WTC11 (cell line): Measurements from ENCODE around the gene WNK1. TPM values are rescaled to one million over a fixed set of nuclear protein-coding genes. Genes with fewer than 3 reads are reported as not detected.
"Not testable (repeated sequence)": the region's sequence is repeated elsewhere in the genome, so short reads cannot be mapped to it uniquely, and the experiment has no call there.

Experiments
- ATAC-seq: fragments of 200-7000 bp; cut with Tn5 transposase; 2 replicates; pipeline ENCODE4 v1.10.0; 2021; ENCODE audit warnings: mild to moderate bottlenecking, moderate library complexity
- CTCF ChIA-PET: fragments of 300-600 bp; sonication (Branson Sonifier 250); formaldehyde crosslinking; loops from one replicate; lab custom pipeline; 2021; ENCODE audit warnings: antibody characterized with exemption; lab: Charles Lee
- POLR2A ChIA-PET: fragments of 350-600 bp; sonication (Branson Sonifier 250); formaldehyde crosslinking; loops from one replicate; lab custom pipeline; 2021; ENCODE audit warnings: antibody characterized with exemption; lab: Charles Lee
- DNase-seq: peaks from one replicate; pipeline ENCODE4 v3.0.0; 2021; ENCODE audit warnings: low spot score
- H3K27ac Mint-ChIP-seq: 2 replicates; pipeline ENCODE4 v1.8.0; 2021; ENCODE audit warnings: mixed read lengths
- H3K27me3 Mint-ChIP-seq: 2 replicates; pipeline ENCODE4 v1.8.0; 2021; ENCODE audit warnings: low read depth, mild to moderate bottlenecking, moderate library complexity, mixed read lengths
- H3K36me3 Mint-ChIP-seq: 2 replicates; pipeline ENCODE4 v1.8.0; 2021; ENCODE audit warnings: mixed read lengths
- H3K4me1 Mint-ChIP-seq: 2 replicates; pipeline ENCODE4 v1.8.0; 2022; ENCODE audit warnings: mixed read lengths
- H3K4me3 Mint-ChIP-seq: 2 replicates; pipeline ENCODE4 v1.8.0; 2021; ENCODE audit warnings: mild to moderate bottlenecking, moderate library complexity, mixed read lengths
- H3K9me3 Mint-ChIP-seq: 2 replicates; pipeline ENCODE4 v1.8.0; 2021; ENCODE audit warnings: mixed read lengths
- CDX4 ChIP-seq: fragments of 250-450 bp; sonication (Bioruptor Pico); IDR thresholded peaks from 2 replicates; pipeline ENCODE4 v1.9.0; 2021; ENCODE audit warnings: moderate library complexity, mild to moderate bottlenecking, inconsistent platforms, borderline replicate concordance
- FOXK1 ChIP-seq: sonication (generic); formaldehyde crosslinking; IDR thresholded peaks from 2 replicates; pipeline ENCODE4 v1.8.0; 2022; ENCODE audit warnings: mild to moderate bottlenecking, moderate library complexity, missing genetic modification reagents
- GABPB1 ChIP-seq: sonication (generic); formaldehyde crosslinking; IDR thresholded peaks from 2 replicates; pipeline ENCODE4 v1.8.1; 2023; ENCODE audit warnings: mild to moderate bottlenecking, missing genetic modification reagents
- GTF2I ChIP-seq: fragments of 250-450 bp; sonication (Bioruptor Pico); conservative IDR thresholded peaks from 2 replicates; pipeline ENCODE4 v1.4.0; 2021; ENCODE audit warnings: mild to moderate bottlenecking
- IRF2 ChIP-seq: sonication (generic); formaldehyde crosslinking; IDR thresholded peaks from 2 replicates; pipeline ENCODE4 v1.8.0; 2022; ENCODE audit warnings: low read depth, missing genetic modification reagents, borderline replicate concordance
- JUN ChIP-seq: sonication (generic); formaldehyde crosslinking; IDR thresholded peaks from 2 replicates; pipeline ENCODE4 v1.8.0; 2023; ENCODE audit warnings: mild to moderate bottlenecking, missing genetic modification reagents
- NFATC4 ChIP-seq: fragments of 250-450 bp; sonication (Bioruptor Pico); IDR thresholded peaks from 2 replicates; pipeline ENCODE4 v1.9.0; 2021; ENCODE audit warnings: mild to moderate bottlenecking
- SMAD3 ChIP-seq: sonication (generic); formaldehyde crosslinking; IDR thresholded peaks from 2 replicates; pipeline ENCODE4 v1.8.0; 2022; ENCODE audit warnings: missing genetic modification reagents, mild to moderate bottlenecking, borderline replicate concordance
- SOX15 ChIP-seq: fragments of 250-450 bp; sonication (Bioruptor Pico); IDR thresholded peaks from 2 replicates; pipeline ENCODE4 v1.9.0; 2021; ENCODE audit warnings: mild to moderate bottlenecking
- TEAD4 ChIP-seq: sonication (generic); formaldehyde crosslinking; IDR thresholded peaks from 2 replicates; pipeline ENCODE4 v1.8.0; 2022; ENCODE audit warnings: mild to moderate bottlenecking, missing genetic modification reagents
- ZBTB21 ChIP-seq: sonication (generic); formaldehyde crosslinking; IDR thresholded peaks from 2 replicates; pipeline ENCODE4 v1.8.1; 2023; ENCODE audit warnings: mild to moderate bottlenecking, missing genetic modification reagents, borderline replicate concordance
- ZNF232 ChIP-seq: sonication (generic); formaldehyde crosslinking; IDR thresholded peaks from 2 replicates; pipeline ENCODE4 v1.8.0; 2022; ENCODE audit warnings: mild to moderate bottlenecking, missing genetic modification reagents
- ZNF425 ChIP-seq: fragments of 250-450 bp; sonication (Bioruptor Pico); conservative IDR thresholded peaks from 2 replicates; pipeline ENCODE4 v1.9.0; 2021; ENCODE audit warnings: mild to moderate bottlenecking
- ZNF671 ChIP-seq: fragments of 250-450 bp; sonication (Bioruptor Pico); IDR thresholded peaks from 2 replicates; pipeline ENCODE4 v1.8.0; 2021; ENCODE audit warnings: mild to moderate bottlenecking
- total RNA-seq: library from RNA; stranded (reverse); gene quantifications from 3 replicates; pipeline ENCODE4 v1.2.3, GENCODE V29; 2021
- TF ChIP-seq, protein P1 (sequence below): fragments of 250-450 bp; sonication (Bioruptor Pico); IDR thresholded peaks from 2 replicates; pipeline ENCODE4 v2.1.2; 2022; ENCODE audit warnings: mild to moderate bottlenecking, moderate library complexity
- TF ChIP-seq, protein P2 (sequence below): sonication (generic); formaldehyde crosslinking; IDR thresholded peaks from 2 replicates; pipeline ENCODE4 v1.8.1; 2023; ENCODE audit warnings: mild to moderate bottlenecking, missing genetic modification reagents
- TF ChIP-seq, protein P3 (sequence below): fragments of 200-600 bp; IDR thresholded peaks from 2 replicates; pipeline ENCODE4 v1.8.0; 2022; ENCODE audit warnings: antibody characterized with exemption

WNK1 gene
- total RNA-seq, 1 experiment from 2014 or later: 118 TPM

DNA sequence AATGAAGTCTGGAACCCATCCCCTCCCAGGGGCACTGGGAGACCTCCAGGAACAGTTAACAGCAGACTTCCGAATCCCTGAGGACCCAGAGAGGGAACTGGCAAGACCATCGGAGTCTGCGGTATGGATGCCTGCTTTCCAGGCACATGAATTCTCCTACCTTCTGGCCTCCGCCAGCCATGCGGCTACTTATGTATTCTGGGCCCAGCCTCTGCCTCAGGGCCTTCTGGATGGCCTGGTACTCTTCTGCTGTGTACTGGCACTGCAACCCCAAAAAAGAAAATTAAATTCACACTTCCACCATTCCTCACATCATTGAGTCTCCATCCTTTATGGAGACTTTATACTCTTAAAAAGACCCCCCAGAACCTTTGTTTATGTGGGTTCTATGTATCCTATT is 178.7 kb downstream of the WNK1 start (continued):
- TF ChIP-seq, protein P1, sequence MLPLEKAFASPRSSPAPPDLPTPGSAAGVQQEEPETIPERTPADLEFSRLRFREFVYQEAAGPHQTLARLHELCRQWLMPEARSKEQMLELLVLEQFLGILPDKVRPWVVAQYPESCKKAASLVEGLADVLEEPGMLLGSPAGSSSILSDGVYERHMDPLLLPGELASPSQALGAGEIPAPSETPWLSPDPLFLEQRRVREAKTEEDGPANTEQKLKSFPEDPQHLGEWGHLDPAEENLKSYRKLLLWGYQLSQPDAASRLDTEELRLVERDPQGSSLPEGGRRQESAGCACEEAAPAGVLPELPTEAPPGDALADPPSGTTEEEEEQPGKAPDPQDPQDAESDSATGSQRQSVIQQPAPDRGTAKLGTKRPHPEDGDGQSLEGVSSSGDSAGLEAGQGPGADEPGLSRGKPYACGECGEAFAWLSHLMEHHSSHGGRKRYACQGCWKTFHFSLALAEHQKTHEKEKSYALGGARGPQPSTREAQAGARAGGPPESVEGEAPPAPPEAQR: no peak
- TF ChIP-seq JUN (CRISPR knock-in tag) (no peak), ZNF425 (CRISPR knock-in tag) (no peak), IRF2 (CRISPR knock-in tag) (no peak)

DNA sequence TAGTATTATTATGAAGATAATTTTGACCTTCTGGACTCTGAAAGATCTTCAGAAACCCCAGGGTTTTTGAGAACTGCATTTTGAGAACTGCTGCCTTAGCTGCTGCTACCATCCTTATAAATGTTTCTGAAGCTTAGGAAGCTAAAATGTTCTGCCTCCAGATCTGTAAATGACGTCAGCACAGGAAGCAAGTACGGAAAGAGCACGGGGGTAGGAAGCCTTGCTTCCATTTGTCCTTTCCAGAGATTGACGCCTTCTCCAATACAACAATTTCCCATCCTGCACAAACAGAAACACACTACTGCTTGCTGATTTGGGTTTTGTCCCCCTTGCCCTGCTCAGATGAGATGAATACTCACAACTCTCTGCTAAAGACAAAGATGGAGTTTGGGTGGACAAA is 179.2 kb downstream of the WNK1 start:
- ATAC-seq (no peak), DNase-seq (no peak)
- H3K36me3 Mint-ChIP-seq: peaks cover 38% of the 10 kb centered on the region
- no peaks in the 10 kb centered on the region for H3K9me3 Mint-ChIP-seq
- TF ChIP-seq, protein P2, sequence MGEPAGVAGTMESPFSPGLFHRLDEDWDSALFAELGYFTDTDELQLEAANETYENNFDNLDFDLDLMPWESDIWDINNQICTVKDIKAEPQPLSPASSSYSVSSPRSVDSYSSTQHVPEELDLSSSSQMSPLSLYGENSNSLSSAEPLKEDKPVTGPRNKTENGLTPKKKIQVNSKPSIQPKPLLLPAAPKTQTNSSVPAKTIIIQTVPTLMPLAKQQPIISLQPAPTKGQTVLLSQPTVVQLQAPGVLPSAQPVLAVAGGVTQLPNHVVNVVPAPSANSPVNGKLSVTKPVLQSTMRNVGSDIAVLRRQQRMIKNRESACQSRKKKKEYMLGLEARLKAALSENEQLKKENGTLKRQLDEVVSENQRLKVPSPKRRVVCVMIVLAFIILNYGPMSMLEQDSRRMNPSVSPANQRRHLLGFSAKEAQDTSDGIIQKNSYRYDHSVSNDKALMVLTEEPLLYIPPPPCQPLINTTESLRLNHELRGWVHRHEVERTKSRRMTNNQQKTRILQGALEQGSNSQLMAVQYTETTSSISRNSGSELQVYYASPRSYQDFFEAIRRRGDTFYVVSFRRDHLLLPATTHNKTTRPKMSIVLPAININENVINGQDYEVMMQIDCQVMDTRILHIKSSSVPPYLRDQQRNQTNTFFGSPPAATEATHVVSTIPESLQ (CRISPR knock-in tag): no peak
- TF ChIP-seq, protein P3, sequence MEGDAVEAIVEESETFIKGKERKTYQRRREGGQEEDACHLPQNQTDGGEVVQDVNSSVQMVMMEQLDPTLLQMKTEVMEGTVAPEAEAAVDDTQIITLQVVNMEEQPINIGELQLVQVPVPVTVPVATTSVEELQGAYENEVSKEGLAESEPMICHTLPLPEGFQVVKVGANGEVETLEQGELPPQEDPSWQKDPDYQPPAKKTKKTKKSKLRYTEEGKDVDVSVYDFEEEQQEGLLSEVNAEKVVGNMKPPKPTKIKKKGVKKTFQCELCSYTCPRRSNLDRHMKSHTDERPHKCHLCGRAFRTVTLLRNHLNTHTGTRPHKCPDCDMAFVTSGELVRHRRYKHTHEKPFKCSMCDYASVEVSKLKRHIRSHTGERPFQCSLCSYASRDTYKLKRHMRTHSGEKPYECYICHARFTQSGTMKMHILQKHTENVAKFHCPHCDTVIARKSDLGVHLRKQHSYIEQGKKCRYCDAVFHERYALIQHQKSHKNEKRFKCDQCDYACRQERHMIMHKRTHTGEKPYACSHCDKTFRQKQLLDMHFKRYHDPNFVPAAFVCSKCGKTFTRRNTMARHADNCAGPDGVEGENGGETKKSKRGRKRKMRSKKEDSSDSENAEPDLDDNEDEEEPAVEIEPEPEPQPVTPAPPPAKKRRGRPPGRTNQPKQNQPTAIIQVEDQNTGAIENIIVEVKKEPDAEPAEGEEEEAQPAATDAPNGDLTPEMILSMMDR: no peak
- TF ChIP-seq, protein P1: no peak
- TF ChIP-seq SMAD3: no peak
- no peak for TF ChIP-seq ZNF232 (CRISPR knock-in tag)
- TF ChIP-seq NFATC4 (CRISPR knock-in tag): no peak
- TF ChIP-seq SOX15 (CRISPR knock-in tag): no peak
- TF ChIP-seq GTF2I (CRISPR knock-in tag): no peak
- TF ChIP-seq ZNF671 (CRISPR knock-in tag): no peak
- no peak for TF ChIP-seq TEAD4 (CRISPR knock-in tag)
- no peak for TF ChIP-seq GABPB1 (CRISPR knock-in tag)
- TF ChIP-seq FOXK1: no peak
- no peak for TF ChIP-seq ZBTB21 (CRISPR knock-in tag)
- no peak for TF ChIP-seq CDX4 (CRISPR knock-in tag)
- no peaks in the 10 kb centered on the region for H3K4me1 Mint-ChIP-seq
- ChIA-PET POLR2A (no interaction called here), CTCF (no interaction called here)
- no peak overlapping the region for H3K4me3 Mint-ChIP-seq
- H3K27me3 Mint-ChIP-seq: no peaks in the 10 kb centered on the region
- no peak overlapping the region for H3K27ac Mint-ChIP-seq

DNA sequence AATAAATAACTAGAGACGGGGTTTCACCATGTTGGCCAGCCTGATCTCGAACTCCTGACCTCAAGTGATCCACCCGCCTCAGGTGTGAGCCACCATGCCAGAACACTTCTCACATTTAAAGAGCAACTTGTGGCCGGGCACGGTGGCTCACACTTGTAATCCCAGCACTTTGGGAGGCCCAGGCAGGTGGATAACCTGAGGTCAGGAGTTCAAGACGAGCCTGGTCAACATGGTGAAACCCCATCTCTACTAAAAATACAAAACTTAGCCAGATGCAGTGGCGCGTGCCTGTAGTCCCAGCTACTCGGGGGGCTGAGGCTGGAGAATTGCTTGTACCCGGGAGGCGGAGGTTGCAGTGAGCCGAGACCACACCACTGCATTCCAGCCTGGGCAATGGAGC is 183.5 kb downstream of the WNK1 start:
- ATAC-seq, POLR2A ChIA-PET, H3K27ac Mint-ChIP-seq, H3K4me3 Mint-ChIP-seq, H3K27me3 Mint-ChIP-seq, H3K9me3 Mint-ChIP-seq, DNase-seq, H3K4me1 Mint-ChIP-seq: not testable (repeated sequence)
- CTCF ChIA-PET: interaction anchor here (0.9 kb wide), 1 partner anchor 19 kb away, joined by 4 read pairs; no protein-coding TSS in a partner anchor
- peaks cover 35% of the 10 kb centered on the region for H3K36me3 Mint-ChIP-seq
